GM21717 (cell line): ENCODE data around the gene CENPU.
"Not testable (repeated sequence)": the region's sequence is repeated elsewhere in the genome, so short reads cannot be mapped to it uniquely, and the experiment has no call there.

Source experiments
- ATAC-seq: cut with Tn5 transposase; IDR thresholded peaks from one replicate; pipeline ENCODE4 v1.9.1; 2021; ENCODE audit warnings: mild to moderate bottlenecking, moderate library complexity; ENCODE audit not compliant: unreplicated experiment

Gene CENPU, protein sequence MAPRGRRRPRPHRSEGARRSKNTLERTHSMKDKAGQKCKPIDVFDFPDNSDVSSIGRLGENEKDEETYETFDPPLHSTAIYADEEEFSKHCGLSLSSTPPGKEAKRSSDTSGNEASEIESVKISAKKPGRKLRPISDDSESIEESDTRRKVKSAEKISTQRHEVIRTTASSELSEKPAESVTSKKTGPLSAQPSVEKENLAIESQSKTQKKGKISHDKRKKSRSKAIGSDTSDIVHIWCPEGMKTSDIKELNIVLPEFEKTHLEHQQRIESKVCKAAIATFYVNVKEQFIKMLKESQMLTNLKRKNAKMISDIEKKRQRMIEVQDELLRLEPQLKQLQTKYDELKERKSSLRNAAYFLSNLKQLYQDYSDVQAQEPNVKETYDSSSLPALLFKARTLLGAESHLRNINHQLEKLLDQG

DNA sequence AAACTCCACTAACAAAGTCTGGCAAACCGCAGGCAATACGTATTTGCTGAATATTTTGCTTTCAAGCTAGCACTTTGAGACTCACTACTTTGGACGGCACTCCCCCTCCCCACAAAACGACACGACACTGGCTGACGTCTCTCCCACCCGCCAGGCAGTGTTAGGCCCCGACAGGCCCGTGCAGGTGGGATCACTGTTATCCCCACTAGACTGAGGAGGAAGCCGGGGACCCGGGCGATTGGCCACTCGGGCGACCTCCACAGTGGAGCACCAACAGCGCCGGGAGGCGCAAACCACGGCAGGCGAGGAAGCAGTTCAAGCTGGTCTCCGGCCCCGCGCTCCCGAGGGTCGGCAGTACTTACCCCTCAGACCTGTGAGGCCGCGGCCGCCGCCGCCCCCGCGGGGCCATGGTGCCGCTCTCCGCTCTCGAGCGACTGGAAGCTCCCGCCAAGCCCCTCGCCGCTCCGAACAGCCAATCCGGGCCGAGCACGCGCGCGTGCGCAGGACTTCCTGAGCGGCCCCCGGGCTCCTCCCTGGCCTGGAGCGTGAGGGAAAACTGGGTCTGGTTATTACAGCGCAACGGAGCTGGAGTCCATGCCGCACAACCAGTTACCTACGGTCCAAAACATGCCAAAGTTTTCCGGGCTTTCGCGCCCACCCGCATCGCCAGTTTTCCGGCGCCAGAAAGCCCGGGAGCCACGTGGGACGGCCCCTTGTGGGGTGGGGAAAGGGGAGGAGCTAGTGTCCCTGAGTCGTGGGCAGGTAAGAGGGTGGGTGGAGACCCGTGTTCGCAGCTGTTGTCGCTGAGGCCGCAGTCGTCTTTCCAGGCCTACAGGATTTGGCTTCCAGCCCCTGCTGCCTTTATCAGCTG, at the start of gene CENPU:
Gene CENPU (minus strand): TSS at position 443 of the 871 bp plus-strand sequence. CDS start 34 bp downstream, at position 409.
- peak; percentile 91 for ATAC-seq

DNA sequence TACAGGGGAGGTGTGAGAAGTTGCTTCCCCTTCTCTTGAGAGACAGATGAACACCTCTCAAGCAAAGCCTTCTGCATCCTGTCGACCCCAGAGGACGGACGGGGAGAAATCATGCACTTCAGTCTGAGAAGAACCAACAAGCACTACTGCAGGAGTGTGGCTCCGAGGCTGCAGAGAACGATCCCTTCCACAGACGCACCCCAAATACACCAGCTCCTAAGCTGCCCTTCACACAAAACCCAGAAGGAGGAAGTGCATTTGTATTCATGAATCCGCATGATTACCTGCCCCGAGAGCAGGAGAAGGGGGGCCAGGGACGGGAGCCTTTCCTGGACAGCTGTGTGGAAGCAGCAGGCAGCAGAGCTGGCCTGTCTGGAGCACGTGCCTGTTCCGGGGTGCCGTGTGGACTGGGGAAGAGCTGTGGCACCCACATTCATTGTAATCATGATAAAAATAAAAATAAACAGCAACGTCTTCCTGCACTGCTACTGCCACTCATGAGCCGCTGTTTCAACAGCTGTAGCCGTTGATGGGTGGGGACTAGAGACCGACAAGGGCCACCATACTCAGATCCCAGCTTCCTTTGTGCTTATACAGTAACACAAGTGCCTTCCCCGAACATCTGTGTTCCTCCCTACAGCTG, 49.0 kb upstream of the CENPU start:
- no peak for ATAC-seq

DNA sequence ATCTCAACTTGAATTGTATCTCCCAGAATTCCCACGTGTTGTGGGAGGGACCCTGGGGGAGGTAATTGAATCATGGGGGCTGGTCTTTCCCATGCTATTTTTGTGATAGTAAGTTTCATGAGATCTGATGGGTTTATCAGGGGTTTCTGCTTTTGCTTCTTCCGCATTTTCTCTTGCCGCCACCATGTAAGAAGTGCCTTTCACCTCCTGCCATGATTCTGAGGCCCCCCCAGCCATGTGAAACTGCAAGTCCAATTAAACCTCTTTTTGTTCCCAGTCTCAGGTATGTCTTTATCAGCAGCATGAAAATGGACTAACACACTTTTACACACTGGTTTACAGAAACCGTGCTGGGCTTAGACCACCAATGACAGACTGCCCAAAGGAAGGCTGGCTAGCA, 45.3 kb upstream of the CENPU start:
- not testable (repeated sequence) for ATAC-seq

DNA sequence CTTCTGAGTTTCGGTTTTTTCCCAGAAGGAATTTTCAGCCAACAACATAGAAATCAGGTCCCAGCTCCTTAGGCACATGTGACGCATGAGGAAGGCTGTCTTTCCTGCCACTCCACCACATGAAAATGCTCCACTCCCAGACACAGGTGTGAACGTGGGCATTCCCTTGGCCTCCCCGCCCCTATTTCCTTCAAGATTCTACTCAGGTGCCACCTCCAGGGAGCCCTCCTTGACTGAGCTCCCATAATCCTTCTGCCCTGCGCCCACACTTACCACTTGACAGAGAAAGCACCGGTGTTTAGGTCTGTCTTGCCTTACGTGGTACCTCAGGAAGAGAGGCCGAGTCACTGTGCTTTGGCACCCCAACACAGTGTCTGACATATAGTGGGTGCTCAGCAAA, 44.4 kb upstream of the CENPU start:
- no peak for ATAC-seq

DNA sequence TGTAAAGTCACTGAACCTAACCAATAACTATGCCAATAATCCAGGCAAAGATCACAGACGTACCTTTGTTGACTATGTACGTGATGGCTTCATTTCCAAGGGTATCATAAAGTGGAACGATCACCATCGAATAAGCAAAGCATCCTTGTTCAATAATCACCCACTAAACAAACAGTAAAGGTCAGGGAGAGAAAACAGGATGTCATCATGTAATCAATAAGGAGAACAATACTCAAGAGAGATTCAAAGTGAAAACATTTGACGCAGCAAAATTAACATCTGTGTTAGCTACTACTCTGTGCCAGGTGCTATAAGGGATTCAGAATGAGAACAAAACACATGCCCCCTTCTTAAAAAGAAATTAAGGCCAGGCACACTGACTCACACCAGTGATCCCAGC, 42.9 kb upstream of the CENPU start:
- ATAC-seq, result no peak

DNA sequence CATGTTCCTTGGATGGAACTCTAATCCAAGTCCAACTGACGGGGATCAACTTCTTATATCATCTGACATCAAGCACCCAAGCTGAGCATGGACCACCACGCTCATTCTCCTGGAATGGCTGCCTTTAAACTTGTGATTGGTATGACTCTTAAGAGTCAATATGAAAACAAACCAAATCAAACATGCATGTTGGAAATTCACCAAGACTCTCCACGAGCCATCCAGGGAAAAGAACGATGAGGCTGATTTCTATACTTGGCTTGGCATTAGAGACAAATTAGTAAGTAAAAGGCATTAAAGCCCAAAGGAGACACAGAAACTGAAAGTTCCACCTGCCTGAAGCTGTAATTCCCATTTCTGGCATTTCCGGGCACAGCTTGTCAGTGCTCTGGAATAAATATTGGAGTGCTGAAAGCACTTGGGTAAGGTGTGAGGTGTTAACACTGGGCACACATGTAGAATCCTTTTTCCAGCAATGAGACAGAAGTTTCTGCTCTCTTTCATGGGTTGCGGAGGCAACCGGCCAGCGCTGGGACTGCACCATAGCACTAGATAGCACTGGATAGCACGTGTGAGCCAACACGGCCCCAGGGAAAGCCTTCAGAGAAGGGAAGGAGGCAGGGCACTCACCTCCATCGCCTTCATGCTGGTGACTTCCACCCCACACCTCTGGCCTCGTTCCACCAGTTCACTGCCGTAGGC, 42.1 kb upstream of the CENPU start:
- no peak for ATAC-seq

DNA sequence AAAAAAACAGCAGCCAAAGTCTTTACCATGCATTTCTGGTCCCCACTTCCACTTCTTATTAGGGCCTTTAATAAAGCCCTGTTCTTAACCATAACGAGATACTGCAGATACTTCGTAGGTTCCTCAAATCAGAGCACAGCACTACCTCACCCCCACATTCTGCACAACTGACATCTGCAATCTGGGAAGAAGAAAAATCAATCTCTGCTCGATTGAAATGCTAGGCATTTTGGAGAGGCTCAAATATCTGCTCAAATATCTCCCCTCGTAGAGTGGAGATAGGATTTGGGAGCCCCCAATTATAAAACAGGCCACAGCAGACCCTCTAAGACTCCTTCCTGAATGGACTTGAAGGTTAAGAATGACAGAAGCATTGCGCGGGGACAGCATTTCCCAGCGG, 40.3 kb upstream of the CENPU start:
- no peak for ATAC-seq

DNA sequence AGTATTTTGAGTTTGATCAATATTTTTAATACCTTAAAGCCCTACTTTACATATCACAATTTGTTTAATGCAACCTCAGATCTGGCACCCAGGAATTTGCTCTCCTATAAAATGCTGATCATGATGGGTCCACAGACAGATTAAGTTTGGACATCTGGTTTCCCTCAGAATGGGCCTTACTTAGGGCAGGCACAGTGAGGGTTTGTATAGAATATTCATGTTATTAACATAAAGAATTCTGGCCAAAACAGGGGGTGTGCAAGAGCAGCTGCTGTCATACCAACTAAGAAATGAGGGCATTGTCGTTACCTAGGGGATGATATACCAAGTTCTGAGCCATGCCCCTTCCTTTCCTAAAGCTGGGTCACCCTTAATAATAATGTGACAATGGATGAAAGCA, 37.5 kb upstream of the CENPU start:
- ATAC-seq, result no peak

DNA sequence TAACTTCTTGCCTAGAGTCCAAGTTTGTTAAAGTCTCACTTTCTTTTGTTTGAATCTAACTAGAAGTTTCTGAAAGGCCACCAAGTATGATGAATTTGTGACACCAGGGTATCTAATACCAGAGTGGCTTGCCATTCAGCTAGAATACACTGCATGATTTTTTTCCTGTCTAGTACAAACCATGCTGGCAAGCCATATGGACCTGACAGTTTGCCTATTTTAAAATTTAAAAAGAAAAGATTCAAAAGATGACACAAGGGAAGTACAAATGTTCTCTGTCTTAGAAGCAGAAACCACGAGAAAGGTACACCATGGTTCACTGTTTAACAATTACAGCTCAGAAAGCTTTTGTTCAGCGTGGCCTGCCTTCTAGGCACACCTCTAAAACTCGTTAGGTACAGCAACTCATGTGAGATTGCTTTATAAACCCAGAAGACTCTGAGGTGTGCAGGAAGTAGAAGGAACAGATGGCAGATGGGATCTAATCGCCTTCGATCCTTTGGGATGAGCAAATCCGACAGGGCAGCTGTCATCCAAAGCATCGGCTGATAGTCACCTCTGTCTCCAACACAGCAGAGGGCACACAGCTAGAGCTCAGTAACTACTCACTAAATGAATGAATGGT, 35.4 kb upstream of the CENPU start:
- ATAC-seq, result no peak

DNA sequence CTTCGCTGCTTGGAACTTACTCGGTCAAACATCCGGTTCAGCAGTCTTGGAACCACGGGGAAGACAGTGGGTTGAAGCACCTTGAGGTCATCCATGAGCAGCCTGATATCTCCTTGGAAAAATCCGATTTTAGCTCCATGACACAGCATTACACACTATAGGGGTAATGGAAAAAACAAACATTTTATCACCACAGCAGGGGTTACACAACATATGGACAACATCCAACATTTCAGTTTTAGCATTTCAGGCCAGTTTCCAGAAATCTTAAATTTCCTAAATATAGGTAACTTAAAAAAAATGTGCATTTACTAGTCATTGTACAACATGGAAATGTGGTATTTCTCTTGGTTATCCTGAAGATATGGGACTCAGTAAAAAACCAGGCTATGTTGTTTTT, 34.4 kb upstream of the CENPU start:
- no peak for ATAC-seq

DNA sequence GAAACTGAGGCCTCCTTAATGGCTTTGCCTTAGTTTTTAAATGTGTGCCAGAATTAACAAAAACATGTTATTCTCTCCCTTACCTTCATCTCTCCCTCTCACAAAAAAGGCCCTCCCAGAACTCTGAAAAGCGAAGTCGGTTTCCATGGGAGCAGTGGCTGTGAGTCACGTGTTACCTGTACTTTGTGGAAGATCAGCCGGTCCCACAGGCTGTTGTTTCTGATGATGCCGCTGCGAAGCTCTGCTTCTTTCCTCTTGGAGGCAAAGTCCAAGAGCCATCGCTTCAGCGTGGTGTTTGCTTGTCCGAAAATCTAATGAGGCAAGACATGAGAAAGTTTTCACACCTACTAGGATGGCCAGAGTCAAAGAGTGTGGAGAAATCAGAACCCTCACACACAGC, 32.5 kb upstream of the CENPU start:
- ATAC-seq, result no peak

DNA sequence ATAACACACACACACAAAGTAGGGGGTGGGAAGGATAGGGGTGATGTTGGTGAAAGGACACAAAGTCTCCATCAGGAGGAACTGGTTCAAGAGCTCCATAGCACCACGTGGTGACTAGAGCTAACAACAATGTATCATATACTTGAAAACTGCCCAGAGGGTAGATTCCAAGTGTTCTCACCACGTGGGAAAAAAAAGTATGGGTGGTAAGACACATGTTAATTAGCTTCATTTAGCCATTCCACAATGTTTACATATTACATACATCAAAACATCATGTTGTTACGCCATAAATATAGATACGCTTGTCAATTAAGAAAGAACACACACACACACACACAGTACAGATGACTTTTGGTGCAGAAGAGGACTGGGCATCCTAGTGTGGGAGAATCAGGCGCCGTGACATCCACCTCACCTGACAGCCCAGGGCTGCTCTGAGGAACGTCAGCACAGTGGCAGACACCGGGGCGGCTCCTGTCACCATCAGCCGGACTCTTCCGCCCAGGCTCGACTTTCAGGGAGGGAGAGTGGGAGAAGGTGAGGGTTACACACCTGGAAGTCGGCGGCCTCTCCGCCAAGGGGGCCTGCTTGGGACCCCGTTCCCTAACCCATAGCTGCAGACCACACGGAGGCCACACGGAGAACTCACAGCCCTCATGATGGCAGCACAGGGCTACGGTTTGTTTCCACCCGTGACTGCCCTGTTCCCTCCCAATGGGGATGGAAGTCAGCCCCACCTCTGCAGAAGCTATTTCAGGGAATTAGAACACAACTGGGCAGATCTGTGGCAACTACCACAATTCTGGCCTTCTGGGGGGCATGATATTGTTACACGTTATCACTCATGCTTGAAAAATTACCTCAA, 31.8 kb upstream of the CENPU start:
- ATAC-seq, result no peak

DNA sequence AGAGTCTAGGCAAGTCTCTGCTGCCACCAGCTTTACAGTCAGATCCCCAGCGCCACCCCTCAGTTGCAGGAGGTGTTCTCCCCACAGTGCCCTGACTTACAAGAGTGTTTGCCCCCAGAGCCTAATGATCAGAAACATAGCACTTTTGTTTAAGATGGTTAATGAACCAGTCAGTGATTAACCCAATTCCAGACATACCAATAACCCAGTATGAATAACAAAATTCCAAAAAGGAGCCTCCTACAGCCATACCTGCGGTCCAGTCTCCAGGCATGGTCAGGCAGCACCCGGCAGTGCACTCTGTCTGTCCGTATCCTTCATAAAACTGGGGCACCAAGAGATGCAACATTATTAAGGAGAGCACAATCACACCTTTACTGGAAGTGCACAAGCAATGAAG, 30.7 kb upstream of the CENPU start:
- ATAC-seq, result no peak

DNA sequence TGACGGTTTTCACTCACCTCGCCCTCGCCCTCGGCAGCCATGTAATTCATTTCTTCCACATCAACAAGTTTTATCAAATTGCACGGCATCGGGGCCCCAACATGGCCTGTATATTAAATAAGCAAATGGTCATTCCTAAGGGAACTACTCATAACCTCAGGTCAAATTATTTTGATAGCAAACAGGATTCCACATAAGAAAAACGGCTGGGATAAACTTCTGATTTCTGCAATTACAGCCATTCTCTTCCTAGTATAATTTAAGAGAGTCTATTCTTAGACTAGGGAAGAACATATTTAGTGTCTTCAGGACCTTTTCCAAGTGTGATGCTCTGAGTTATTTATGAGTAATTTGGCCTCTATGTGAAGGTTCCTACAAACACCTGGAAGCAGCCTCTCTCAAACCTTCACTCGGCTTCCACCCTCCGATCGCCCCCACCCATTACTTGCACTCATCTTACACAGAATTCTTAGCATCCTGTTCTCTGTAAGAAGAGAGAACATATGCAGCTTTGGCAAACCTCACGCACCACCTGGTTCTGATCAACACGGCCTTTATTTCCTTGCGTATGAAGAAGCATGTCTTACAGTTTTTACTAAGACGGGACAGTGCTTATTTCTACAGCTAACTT, 29.4 kb upstream of the CENPU start:
- ATAC-seq, result no peak

DNA sequence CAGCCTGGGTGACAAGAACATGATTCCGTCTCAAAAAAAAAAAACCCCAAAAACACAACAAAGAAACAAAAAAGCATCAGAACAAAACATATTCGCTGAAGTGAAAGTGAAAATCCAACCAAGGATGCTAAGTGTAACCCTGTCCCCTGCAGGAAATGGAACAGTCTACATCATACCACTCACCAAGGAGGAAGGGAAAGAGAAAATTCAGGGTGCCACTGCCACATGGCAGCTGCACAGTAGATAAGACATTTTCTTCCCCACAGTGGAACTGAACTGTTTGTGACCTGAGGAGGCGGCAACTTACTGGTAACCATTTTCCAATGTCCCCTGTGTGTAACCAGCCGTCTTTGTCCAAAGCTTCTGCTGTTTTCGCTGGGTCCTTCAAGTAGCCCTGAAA, 28.2 kb upstream of the CENPU start:
- peak; percentile 95 for ATAC-seq

DNA sequence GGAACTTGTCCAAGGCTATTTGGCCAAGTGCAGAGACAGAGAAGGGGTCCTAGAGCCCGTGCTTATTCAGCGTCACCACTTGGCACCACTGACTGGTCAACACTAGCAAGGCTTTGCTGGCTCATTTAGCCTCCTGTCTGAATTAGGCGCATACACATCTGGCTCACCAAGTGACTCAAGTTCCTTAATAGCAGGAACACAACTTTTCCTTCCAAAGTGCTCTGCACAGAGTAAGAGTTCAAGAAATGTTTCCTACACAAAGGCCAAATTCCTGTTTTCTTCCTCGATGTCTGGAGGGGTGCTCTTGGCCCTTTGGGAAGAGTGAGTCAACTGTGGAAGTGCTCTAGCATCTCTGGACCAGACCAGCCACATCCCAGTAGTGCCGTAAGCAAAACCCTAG, 26.8 kb upstream of the CENPU start:
- ATAC-seq, result no peak

DNA sequence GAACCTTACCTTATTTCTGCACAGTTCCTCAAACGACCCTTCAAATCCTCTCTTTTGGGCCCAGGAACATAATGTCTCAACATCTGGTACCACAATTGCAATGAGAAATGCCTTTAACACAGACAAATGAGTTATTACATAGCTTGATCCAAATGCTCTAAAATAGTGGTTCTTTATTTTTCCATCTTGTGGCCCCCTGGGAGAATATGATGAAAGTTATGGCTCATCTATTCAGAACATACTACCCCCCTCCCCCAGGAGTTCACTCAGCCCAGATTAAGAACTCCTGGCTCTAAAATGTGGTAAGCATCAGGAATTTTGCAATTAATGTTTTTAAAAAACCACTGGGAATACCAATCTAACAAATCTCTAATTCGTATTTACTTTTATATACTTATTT, 23.9 kb upstream of the CENPU start:
- no peak for ATAC-seq

DNA sequence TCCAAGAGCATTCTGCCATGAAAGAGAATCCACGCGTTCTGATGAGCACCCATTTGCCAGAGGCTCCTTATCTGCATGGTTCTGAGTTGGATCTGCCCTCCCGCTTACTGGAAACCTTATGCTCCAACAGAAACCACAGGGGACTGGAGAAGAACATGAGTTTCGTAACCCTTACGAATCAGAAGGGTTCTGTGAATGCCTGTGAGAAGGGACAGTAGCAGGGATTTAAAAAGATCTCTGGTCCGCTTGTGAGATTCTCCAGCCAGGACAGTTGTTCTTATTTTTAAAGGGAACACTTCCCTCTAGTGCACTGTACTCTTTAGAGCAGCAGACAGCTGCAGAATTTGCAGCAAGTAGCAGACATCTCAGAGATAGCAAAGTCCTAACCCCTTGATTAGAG, 22.5 kb upstream of the CENPU start:
- no peak for ATAC-seq

DNA sequence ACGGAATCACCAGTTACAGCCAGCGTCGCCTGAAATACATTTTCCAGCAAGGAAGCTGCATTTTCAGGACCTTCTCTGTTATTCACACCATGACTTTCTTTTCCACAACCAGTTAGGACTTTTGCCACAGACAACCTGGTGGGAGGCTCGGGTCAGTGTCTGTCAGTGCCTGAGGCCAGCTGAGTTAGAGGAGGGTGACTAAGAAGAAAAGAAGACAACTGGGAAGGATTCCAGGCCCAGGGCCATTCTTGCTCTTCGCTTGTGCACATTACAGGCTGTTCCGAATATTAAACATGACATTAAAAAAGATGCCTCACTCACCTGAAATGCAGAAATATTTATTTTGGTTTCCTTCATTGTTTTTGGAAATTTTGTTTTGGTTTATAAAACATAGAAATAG, 21.4 kb upstream of the CENPU start:
- ATAC-seq, result no peak
